GM12878 (cell line): ENCODE data around the gene ATXN2. TPM values are rescaled to one million over a fixed set of nuclear protein-coding genes. Genes with fewer than 3 reads are reported as not detected.

Experiments used
- ASH2L ChIP-seq: fragments of 300-600, 200-600 bp; sonication (generic); IDR thresholded peaks from 2 replicates; pipeline ENCODE4 v1.6.1; 2017; ENCODE audit warnings: low read depth, mild to moderate bottlenecking, borderline replicate concordance
- BCL11A ChIP-seq: IDR thresholded peaks from 2 replicates; pipeline ENCODE4 v1.6.1; 2011; ENCODE audit warnings: low read depth, low read length
- BRCA1 ChIP-seq: IDR thresholded peaks from 2 replicates; pipeline ENCODE4 v1.6.1; 2011; ENCODE audit warnings: low read depth, low read length, improper control_type of control experiment
- CHD1 ChIP-seq: IDR thresholded peaks from 2 replicates; pipeline ENCODE4 v1.6.1; 2012; ENCODE audit warnings: low read depth, low read length, improper control_type of control experiment
- CHD2 ChIP-seq: IDR thresholded peaks from 2 replicates; pipeline ENCODE4 v1.6.1; 2011; ENCODE audit warnings: low read depth, low read length, improper control_type of control experiment, borderline replicate concordance
- CREB1 ChIP-seq: IDR thresholded peaks from 2 replicates; pipeline ENCODE4 v1.6.1; 2012; ENCODE audit warnings: low read depth, mild to moderate bottlenecking, inconsistent platforms
- ESRRA ChIP-seq: IDR thresholded peaks from 2 replicates; pipeline ENCODE4 v1.6.1; 2012; ENCODE audit warnings: mild to moderate bottlenecking, low read length, improper control_type of control experiment
- EZH2 ChIP-seq: IDR thresholded peaks from 2 replicates; pipeline ENCODE4 v1.6.1; 2012; ENCODE audit warnings: low read depth, mild to moderate bottlenecking, control low read depth, inconsistent platforms, low read length, borderline replicate concordance; ENCODE audit not compliant: control insufficient read depth
- FOS ChIP-seq: IDR thresholded peaks from 3 replicates; pipeline ENCODE4 v1.6.1; 2011; ENCODE audit warnings: borderline replicate concordance; ENCODE audit not compliant: insufficient read length; ENCODE audit errors: extremely low read depth
- FOXK2 ChIP-seq: fragments of 450-650 bp; IDR thresholded peaks from 2 replicates; pipeline ENCODE4 v1.6.1; 2017; ENCODE audit warnings: mild to moderate bottlenecking, moderate library complexity
- HDAC6 ChIP-seq: fragments of 200-600 bp; sonication (generic); IDR thresholded peaks from one replicate; pipeline ENCODE4 v1.8.0; 2017; ENCODE audit warnings: antibody characterized with exemption; ENCODE audit not compliant: unreplicated experiment
- LARP7 ChIP-seq: fragments of 450-650 bp; IDR thresholded peaks from 2 replicates; pipeline ENCODE4 v1.6.1; 2017; ENCODE audit warnings: mild to moderate bottlenecking
- MEF2A ChIP-seq: IDR thresholded peaks from 2 replicates; pipeline ENCODE4 v1.6.1; 2011; ENCODE audit warnings: low read depth, mild to moderate bottlenecking, low read length, moderate library complexity; ENCODE audit not compliant: insufficient read depth
- MTA3 ChIP-seq: IDR thresholded peaks from 2 replicates; pipeline ENCODE4 v1.6.1; 2012; ENCODE audit warnings: low read length, inconsistent platforms, borderline replicate concordance
- NRF1 ChIP-seq: conservative IDR thresholded peaks from 2 replicates; pipeline ENCODE4 v1.6.1; 2011; ENCODE audit warnings: mild to moderate bottlenecking, low read depth, low read length, improper control_type of control experiment
- PAX5 ChIP-seq: IDR thresholded peaks from 2 replicates; pipeline ENCODE4 v1.6.1; 2011; ENCODE audit warnings: low read depth, low read length, borderline replicate concordance
- PML ChIP-seq: IDR thresholded peaks from 2 replicates; pipeline ENCODE4 v1.6.1; 2012; ENCODE audit warnings: low read length, inconsistent platforms
- POLR2A ChIP-seq: IDR thresholded peaks from 2 replicates; pipeline ENCODE4 v1.6.1; 2011; ENCODE audit warnings: low read depth, mild to moderate bottlenecking, low read length
- POLR2AphosphoS2 ChIP-seq: IDR thresholded peaks from 2 replicates; pipeline ENCODE4 v1.6.1; 2011; ENCODE audit warnings: low read depth, mild to moderate bottlenecking, low read length, improper control_type of control experiment, moderate library complexity
- RCOR1 ChIP-seq: conservative IDR thresholded peaks from 2 replicates; pipeline ENCODE4 v1.6.1; 2012; ENCODE audit warnings: low read depth, low read length, improper control_type of control experiment
- SMAD5 ChIP-seq: IDR thresholded peaks from 2 replicates; pipeline ENCODE4 v1.6.1; 2016; ENCODE audit warnings: antibody characterized with exemption, low read depth
- SMARCA5 ChIP-seq: fragments of 450-650 bp; IDR thresholded peaks from 2 replicates; pipeline ENCODE4 v1.6.1; 2017; ENCODE audit warnings: mild to moderate bottlenecking
- STAT3 ChIP-seq: IDR thresholded peaks from 2 replicates; pipeline ENCODE4 v1.6.1; 2011; ENCODE audit warnings: low read depth, low read length, improper control_type of control experiment
- TARDBP ChIP-seq: IDR thresholded peaks from 2 replicates; pipeline ENCODE4 v1.6.1; 2016; ENCODE audit warnings: borderline replicate concordance
- TCF3 ChIP-seq: IDR thresholded peaks from 2 replicates; pipeline ENCODE4 v1.6.1; 2012; ENCODE audit warnings: low read depth, mild to moderate bottlenecking, low read length, borderline replicate concordance; ENCODE audit not compliant: insufficient read depth
- polyA plus RNA-seq, 11 experiments: library from polyadenylated mRNA; depleted of rRNA in 4 of 11; unstranded in 6 of 11; stranded (reverse) in 5 of 11; fragments of >200 nt; fragmentation: Nextera tagmentation in 4 of 11; fragmentation: Illumina TruSeq in 1 of 11; extraction: Ambion mirVana in 4 of 11; extraction: Trizol in 1 of 11; gene quantifications; 1 replicate in 1 of 11; 2 replicates in 10 of 11; pipeline versions ENCODE4 v1.2.1 to v1.2.3, GENCODE V29; 2011 to 2016; ENCODE audit warnings: inconsistent platforms in 2 of 11, missing spikeins in 2 of 11, low read depth in 1 of 11
- total RNA-seq, 4 experiments: library from RNA; depleted of rRNA in 3 of 4; stranded (reverse); fragments of >200 nt in 3 of 4; fragmentation: Illumina TruSeq in 1 of 4; extraction: Trizol in 1 of 4; gene quantifications; 2 replicates each; pipeline versions ENCODE4 v1.2.1 to v1.2.3, GENCODE V29; 2013 to 2021
- TF ChIP-seq, protein P1 (sequence below): fragments of 450-650 bp; IDR thresholded peaks from 2 replicates; pipeline ENCODE4 v1.6.1; 2018; ENCODE audit warnings: borderline replicate concordance, mild to moderate bottlenecking; ENCODE audit not compliant: partially characterized antibody
- TF ChIP-seq, protein P2 (sequence below): IDR thresholded peaks from 2 replicates; pipeline ENCODE4 v1.6.1; 2012; ENCODE audit warnings: mild to moderate bottlenecking, low read depth, low read length

ATXN2 gene
- total and polyA plus RNA-seq, 10 of the 15 experiments (the other 5 are each of a cell fraction or from before 2014, with no cell fraction given) = 8.8 to 31.5 (median 19.0) TPM

DNA sequence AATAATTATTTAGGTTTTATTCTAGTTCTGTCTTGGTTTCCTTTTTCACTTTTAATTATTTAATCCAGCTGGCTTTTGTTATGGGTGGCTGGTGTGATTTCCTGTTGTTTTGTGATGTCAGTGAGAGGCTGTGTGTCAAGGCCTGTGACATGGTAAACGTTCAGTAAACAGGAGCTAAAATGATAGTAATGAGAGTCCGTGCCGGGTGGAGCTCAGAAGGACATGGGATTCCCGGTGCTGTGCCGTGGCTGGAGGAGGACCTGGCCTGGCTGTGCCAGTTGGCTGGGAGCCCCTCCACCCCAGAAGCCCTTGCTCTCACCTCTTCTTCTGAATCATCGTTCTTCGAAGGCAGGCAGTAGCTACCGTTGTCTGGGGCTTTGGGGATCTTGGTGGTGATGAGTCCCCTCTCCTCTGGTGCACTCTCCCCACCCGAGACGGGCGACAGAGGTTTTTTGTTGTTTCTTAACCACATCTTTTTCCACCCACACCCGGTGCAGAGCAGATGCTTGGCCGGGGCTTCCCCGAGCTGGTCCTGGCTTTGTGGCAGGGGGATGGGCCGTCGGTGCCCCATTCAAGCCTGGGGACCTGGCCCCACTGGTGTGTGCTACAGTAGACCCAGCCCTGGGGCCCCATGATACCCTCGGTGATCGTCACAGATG, 164.3 kb downstream of the ATXN2 start (continued):
- TF ChIP-seq, protein P1, sequence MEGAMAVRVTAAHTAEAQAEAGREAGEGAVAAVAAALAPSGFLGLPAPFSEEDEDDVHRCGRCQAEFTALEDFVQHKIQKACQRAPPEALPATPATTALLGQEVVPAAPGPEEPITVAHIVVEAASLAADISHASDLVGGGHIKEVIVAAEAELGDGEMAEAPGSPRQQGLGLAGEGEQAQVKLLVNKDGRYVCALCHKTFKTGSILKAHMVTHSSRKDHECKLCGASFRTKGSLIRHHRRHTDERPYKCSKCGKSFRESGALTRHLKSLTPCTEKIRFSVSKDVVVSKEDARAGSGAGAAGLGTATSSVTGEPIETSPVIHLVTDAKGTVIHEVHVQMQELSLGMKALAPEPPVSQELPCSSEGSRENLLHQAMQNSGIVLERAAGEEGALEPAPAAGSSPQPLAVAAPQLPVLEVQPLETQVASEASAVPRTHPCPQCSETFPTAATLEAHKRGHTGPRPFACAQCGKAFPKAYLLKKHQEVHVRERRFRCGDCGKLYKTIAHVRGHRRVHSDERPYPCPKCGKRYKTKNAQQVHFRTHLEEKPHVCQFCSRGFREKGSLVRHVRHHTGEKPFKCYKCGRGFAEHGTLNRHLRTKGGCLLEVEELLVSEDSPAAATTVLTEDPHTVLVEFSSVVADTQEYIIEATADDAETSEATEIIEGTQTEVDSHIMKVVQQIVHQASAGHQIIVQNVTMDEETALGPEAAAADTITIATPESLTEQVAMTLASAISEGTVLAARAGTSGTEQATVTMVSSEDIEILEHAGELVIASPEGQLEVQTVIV = no peak
- TF ChIP-seq LARP7 (no peak; the same call in 1 of the 2 replicates), PML (no peak), POLR2AphosphoS2 (no peak), ESRRA (no peak), HDAC6 (no peak), NRF1 (no peak), FOS (no peak), POLR2A (peak; percentile 67), RCOR1 (no peak; the same call in 1 of the 2 replicates), CREB1 (peak; percentile 79), MEF2A (peak; percentile 59; the same call in 1 of the 2 replicates), TARDBP (peak; percentile 68; the same call in 1 of the 2 replicates), EZH2 (no peak), SMARCA5 (no peak), TCF3 (peak; percentile 88), SMAD5 (no peak), MTA3 (peak; percentile 22; the same call in 1 of the 2 replicates), PAX5 (peak; percentile 92), BRCA1 (no peak), ASH2L (no peak), CHD2 (peak; percentile 84), FOXK2 (no peak), CHD1 (no peak), STAT3 (no peak), BCL11A (peak; percentile 79)
- TF ChIP-seq, protein P2, sequence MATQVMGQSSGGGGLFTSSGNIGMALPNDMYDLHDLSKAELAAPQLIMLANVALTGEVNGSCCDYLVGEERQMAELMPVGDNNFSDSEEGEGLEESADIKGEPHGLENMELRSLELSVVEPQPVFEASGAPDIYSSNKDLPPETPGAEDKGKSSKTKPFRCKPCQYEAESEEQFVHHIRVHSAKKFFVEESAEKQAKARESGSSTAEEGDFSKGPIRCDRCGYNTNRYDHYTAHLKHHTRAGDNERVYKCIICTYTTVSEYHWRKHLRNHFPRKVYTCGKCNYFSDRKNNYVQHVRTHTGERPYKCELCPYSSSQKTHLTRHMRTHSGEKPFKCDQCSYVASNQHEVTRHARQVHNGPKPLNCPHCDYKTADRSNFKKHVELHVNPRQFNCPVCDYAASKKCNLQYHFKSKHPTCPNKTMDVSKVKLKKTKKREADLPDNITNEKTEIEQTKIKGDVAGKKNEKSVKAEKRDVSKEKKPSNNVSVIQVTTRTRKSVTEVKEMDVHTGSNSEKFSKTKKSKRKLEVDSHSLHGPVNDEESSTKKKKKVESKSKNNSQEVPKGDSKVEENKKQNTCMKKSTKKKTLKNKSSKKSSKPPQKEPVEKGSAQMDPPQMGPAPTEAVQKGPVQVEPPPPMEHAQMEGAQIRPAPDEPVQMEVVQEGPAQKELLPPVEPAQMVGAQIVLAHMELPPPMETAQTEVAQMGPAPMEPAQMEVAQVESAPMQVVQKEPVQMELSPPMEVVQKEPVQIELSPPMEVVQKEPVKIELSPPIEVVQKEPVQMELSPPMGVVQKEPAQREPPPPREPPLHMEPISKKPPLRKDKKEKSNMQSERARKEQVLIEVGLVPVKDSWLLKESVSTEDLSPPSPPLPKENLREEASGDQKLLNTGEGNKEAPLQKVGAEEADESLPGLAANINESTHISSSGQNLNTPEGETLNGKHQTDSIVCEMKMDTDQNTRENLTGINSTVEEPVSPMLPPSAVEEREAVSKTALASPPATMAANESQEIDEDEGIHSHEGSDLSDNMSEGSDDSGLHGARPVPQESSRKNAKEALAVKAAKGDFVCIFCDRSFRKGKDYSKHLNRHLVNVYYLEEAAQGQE = no peak
